NCI-H2196 (cell line): ENCODE measurements around the gene CMPK1.
A peak's percentile ranks its signal among the peaks of the same experiment; 100 is the strongest.
"Not testable (repeated sequence)": the region's sequence is repeated elsewhere in the genome, so short reads cannot be mapped to it uniquely, and the experiment has no call there.

Experiments used
- DNase-seq: peaks from one replicate; lab custom pipeline; 2025; ENCODE audit not compliant: unreplicated experiment; lab: John Stamatoyannopoulos, UW

CMPK1 gene

DNA sequence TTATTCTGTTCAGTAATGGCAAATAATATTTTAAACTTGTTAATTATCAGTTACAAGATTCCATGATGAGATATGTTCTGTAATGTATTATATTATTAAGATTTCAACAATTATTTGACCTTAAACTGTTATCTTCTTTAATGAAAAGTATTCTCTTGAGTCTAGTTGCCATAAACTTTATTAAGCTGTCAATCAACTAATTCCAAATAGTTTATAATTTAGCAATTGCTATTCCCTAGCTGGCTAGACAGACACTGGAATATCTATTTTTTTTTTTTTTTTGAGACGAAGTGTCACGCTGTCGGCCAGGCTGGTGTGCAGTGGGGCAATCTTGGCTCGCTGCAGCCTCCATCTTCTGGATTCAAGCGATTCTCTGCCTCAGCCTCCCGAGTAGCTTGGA is 3.8 kb downstream of the CMPK1 start:
- no peak for DNase-seq

DNA sequence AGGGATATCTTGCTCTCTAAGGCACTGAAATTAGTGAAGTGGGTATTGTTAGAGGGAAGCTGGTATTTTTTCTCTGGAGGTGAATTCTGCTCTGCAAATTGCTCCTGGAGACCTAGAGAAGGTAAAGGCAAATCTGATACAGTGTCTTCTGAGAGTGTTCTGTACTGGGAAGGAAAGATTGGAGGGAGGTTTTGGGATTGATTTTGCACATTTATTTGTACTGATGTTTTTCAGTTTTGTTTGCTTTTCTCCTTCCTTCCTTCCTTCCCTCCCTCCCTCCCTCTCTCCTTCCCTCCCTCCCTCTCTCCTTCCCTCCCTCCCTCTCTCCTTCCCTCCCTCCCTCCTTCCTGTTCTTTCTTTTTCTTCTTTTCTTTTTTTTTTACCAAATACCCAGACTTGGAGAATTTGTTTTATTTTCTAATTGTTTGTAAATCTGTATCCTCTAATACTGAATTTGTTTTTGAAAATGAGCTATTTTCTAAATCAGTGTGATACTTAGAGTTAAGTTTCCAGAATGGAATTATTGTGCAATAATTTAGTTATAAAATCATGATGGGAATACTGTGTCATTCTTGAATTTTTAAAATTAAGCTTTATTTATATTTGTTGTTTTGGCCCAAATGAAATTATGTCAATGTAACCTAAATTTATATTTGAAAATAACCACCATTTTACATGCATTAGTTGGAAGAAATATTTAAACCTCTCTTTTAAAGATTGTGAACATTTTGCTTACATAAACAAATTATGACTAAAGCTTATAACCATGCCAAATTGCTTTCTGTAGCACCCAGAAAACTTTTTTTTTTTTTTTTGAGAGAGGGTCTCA is 4.9 kb downstream of the CMPK1 start:
- no peak for DNase-seq

DNA sequence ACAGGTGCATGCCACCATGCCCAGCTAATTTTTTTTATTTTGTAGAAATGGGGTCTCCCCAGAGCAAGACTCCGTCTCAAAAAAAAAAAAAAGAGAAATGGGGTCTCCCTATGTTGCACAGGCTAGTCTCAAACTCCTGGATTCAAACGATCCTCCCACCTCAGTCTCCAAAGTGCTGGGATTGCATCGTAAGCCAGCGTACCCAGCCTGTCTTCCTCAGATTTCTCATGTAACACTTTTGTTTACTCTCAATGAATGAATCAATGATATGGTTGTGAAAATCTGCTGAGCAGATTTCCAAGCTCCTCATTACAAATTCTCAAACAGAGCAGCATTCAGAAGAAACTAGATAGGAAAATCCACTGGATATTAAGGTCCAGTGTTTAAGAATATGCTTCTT is 6.6 kb downstream of the CMPK1 start:
- DNase-seq: no peak

DNA sequence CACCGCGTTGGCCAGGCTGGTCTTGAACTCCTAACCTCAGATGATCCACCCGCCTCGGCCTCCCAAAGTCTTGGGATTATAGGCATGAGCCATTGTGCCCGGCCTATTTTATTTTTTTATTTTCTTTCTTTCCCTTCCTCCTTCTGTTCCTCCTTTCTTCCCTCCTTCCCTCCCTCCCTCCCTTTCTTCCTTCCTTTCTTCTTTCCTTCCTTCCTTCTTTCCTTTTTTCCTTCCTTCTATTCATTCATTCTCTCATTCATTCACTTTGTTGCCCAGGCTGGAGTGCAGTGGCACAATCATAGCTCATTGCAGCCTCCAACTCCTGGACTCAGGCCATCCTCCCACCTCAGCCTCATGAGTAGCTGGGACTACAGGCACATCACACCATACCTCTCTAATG is 13.4 kb downstream of the CMPK1 start:
- not testable (repeated sequence) for DNase-seq

DNA sequence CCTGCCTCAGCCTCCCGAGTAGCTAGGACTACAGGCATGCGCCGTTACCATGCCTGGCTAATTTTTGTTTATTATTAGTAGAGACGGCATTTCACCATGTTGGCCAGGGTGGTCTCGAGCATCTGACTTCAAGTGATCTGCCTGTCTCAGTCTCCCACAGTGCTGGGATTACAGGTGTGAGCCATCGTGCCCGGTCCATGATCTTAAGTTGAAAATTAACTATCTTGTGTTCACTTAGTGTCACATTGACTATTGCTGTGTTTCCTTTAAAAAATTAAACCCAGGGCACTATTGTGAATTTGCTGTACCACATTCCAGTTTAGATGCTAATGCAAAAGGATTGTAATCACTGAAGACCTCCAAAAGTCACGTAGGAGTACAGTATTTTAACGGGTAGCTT is 14.1 kb downstream of the CMPK1 start:
- no peak for DNase-seq

DNA sequence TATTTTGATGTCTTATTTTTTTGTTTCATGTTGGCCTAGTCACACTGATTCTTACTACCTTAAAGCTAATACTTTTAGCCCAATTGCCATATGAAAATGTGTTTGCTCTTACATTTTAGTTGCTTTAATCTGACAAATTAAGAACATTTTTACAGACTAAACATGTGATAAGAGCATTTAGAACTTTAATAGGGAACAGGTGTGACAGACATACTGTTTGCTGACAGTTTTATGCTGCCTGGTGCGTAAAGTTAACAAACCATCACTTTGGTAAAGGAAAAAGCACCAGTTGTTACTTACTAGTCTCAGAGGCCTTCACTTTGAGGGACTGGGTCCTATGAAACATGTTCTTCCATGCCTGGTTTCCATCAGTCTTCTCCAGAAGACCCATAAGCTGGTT is 14.7 kb downstream of the CMPK1 start:
- no peak for DNase-seq

DNA sequence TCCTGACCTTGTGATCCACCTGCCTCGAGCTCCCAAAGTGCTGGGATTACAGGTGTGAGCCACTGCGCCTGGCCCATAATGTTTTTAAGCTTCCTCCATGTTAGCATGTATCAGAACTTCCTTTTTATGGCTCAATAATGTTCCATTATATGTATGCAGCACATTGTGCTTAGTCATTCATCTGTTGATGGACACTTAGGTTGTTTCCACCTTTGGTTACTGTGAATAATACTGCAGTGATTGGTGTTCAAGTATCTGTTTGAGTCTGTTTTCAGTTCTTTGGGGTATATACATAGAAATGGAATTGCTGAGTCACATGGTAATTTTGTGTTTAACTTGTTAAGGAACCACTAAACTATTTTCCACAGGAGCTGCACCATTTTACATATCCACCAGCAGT is 17.7 kb downstream of the CMPK1 start:
- DNase-seq: no peak

DNA sequence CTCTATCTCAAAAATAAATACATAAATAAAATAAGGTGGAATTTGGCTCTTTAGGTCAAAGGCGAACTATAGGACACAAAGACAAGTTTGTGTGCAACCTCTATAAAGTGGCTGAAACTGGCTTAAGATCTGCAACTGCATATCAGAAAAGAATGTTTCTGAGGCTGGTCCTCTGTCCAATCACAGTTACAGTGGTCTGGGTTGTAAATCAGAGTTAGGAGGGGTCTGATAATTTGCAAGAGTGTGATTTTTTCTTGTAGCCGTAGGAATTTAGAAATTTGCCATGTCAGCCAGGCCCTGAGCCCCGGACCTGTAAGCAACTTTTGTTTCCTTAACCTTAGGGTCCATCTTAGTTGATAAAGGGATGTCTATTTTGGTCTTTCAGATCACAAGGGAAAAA is 27.8 kb downstream of the CMPK1 start:
- no peak for DNase-seq

DNA sequence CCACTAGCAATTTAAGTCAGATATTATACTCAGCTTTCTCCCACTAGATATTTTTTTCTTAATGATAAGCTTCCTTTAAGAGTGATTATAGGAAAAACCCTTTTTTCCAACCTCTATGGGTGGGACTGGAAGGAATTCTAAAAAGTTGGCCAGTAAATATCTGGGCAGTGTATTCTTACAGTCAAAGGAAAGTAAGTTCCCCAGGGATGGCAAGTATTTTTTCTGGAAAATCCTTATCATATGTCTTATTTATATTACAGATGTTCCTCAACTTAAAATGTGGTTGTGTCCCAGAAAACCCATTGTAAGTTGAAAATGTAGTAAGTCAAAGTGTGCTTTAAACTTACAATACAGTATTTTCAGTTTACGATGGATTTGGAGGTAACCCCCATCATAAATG is 29.2 kb downstream of the CMPK1 start:
- DNase-seq: no peak

DNA sequence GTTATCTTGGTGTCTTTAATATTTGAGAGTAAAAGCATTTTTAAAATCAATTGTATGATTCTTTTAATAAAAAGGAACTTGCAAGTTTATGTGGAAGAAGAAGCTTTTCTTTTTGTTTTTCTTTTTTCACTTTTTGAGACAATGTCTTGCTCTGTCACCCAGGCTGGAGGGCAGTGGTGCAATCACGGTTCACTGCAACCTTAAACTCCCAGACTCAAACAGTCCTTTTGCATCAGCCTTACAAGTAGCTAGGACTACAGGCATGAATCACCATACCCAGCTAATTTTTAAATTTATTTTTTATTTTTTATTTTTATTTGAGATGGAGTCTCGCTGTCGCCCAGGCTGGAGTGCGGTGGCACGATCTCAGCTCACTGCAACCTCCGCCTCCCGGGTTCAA is 34.1 kb downstream of the CMPK1 start:
- DNase-seq: no peak

DNA sequence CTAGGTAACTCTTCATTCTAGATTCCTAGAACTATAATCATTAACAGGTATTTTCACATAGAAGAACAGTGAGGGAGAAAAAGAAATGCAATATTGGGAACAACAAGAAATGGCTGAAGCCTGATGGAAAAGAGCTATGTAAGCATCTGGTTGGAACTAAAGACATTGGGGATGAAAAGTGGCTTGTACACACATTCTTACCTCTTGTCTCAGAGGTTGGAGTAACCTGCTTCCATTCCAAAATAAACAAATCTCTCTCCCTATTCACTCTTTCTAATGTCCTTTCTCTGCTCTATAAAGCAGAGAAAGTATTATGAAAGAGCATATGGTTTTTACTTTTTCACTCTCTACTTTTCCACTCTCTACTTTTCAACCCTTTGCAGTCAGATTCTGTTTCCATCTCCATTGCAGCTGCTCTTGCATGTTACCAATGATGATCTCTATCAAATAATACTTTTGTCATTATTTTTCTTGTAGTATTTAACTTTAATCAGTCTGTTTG is 37.5 kb downstream of the CMPK1 start:
- DNase-seq: no peak

DNA sequence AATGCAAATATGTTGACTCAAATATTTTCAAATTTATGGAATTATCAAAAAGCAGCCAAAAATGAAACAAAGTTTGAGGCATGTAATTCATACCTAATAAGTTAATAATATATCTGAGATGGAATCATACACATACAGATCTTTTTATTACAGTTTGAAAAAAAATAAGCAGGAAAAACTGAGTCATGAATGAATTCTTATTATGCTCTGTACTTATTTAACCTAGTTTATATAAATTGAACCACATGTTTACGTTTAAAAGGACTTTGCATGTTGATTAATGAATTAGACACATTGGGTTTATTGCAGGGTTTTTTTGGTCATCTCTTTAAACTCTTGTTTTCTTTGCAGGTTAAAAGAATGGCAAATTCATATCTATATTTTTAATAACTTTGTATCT is 40.9 kb downstream of the CMPK1 start:
- DNase-seq: no peak

DNA sequence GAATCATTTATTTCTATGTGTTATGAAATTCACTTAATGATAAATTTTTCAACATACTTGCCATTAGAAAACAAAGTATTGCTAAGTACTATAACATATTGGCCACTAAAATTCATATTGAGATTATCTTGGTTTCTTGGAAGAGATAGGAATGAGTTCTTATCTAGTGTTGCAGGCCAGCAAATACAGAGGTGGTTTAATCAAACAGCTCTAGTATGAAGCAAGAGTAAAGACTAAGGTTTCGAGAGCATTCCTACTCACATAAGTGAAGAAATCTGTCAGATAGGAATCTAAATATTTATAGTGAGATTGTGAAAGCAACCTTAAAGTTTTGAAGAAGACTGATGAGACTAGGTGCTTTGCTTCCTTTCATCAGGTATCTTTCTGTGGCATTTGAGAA is 44.6 kb downstream of the CMPK1 start:
- no peak for DNase-seq

DNA sequence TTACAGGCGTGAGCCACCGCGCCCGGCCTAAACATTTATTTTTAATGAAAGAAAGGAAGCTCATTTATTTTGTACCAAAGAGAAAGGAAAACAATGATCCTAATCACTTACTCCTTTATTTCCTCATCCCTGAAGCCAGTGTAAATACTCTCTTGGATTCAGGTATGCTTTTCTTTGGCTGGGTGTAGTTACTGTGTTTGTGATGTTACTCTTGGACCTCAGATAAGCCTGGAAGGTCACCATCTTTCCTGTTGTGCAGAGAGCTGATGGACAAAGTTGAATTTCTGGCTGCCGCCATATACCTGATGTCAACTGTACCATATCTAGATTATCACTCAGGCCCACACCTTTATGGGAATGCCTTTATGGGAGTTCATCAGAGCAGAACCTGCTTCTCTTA is 47.1 kb downstream of the CMPK1 start:
- no peak for DNase-seq

DNA sequence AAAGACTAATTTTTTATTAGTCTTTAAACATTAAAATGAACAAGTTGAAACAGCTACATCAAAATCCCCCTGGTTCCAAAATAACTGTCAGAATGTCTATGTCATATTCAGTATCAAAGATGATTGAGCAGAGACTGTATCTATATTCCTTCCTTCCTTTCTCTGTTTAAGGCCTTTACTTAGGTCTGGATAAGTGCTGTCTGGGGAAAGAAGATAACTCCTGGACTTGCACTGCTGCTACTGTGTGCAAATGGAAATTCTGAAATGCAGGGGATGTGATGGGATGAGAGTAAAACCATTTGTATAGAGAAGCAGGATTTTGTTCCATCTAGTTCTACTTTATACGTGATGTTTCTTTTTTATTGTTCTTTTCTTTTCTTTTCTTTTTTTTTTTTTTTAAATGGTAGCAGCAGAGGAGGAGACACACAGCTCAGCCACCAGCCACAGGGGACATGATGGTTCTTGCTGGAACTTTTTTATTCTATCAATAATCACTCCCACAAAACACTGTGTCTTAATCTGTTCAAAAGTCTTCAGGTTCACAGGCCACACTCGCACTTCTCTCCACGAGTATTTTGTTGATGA is 48.9 kb downstream of the CMPK1 start:
- no peak for DNase-seq

DNA sequence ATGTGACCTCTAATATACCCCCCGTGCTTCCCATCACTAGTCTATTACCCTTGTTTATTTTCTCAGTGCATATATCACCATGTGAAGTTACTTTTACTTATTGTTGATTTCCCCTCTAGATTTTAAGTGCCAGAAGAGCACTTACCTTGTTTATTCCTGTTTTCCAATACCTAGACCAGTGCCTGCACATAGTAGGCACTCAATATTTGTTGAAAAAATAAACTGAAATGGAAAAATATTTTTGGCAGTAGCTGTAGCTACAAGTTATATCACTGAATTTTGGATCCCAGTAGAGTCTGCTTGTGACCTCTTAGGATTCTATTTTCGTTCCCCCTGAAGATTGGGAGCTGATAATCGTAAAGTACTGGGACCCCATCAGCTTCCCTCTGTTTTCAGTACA is 50.5 kb downstream of the CMPK1 start:
- no peak for DNase-seq

DNA sequence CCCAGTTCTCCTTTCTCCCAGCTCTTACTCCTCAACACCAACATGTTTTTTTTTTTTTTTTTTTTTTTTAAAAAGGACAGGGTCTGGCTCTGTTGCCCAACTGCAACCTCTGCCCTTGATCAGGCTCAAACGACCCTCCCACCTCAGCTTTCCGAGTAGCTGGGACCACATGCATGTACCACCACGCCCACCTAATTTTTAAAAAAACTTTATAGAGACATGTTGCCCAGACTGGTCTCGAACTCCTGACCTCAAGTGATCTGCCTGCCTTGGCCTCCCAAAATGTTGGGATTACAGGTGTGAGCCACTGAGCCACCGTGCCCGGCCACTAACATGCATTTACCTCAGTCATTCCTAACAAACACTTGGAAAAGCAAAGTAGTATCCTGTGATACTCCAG is 51.4 kb downstream of the CMPK1 start:
- DNase-seq: no peak

DNA sequence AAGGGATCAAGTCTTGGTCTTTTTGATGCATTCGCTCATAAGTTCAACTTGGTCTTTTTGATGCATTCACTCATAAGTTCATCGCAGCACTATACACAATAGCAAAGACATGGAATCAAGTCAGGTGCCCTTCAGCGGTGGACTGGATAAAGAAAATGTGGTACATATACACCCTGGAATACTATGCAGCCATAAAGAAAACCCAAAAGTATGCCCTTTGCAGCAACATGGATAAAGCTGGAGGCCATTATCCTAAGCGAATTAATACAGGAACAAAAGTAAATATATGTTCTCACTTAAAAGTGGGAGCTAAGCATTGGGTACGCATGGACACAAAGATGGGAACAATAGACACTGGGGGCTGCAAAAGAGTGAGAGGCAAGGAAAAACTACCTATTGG is 52.7 kb downstream of the CMPK1 start:
- DNase-seq: no peak

DNA sequence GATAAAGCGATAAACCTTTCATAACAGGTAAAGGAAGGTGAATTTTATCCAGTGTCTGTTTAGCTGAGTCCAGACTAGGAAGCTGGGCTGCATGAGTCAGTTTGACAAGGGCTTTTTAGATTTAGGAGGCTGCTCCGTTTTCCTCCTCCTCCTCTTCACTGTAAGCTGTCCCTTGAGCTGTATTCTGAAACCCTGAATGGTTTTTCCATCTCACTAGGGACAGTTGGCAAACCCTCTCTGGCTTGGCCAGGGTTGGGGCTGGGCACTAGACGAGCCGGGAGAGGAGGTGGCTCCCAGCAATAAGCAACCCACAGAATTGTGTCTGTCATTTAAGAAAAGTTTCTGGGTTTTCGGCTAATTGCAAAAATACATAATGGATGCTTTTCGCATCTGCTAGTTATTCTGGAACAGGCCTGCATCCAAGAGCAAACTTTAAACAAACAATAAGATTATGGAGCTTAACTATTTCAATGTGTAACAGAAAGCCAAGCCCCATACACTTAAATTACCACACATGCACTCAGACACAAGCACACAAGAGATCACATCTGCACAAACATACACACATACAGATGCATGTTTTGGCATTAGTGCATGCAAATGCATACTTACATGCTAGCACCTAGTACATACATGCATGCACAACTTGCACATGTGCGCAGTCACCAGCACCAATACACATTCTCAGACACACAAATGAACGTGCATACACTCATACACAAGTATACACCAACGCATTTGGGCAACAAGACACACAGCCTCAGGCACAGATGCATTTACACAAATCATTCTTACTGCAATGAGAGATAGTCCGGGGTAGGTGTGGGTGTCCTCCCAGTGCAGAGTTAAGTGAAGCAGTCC is 54.7 kb downstream of the CMPK1 start:
- no peak for DNase-seq

DNA sequence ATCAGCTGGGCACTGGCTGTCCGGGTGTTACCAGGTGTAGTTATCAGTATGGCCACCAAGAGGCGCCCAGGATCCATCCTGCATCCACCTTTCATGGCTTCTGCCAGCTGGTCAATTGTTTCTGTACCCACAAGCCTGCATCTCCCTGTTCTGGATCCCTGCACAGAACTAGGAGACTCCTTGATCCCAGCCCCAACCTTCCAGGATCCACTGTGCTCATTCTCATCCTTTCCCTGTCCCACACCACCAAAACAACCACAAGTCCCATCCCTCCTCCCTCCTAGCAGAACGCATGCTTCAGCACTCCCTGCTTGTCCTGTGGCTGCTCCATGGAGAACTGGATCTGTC is 55.3 kb downstream of the CMPK1 start:
- peak; percentile 65 for DNase-seq

DNA sequence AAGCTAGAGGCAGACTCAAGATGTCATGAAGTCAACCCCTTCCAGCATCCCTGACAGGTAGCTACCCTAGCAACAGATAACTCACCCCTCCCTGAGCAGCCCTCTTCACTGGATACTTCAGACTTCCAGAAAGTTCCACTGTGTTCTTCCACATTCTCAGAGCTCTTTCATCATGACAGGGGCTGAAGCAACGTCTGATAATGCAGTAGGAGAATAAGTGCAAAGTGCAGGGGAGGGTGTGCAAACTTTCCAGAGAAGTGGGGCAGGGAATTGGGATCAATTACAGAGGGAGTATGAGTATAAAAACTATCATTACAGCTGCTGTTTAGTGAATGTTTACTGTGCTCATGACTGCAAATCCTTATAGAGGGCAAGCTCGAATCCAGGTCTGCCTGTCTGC is 56.1 kb downstream of the CMPK1 start:
- DNase-seq: no peak

DNA sequence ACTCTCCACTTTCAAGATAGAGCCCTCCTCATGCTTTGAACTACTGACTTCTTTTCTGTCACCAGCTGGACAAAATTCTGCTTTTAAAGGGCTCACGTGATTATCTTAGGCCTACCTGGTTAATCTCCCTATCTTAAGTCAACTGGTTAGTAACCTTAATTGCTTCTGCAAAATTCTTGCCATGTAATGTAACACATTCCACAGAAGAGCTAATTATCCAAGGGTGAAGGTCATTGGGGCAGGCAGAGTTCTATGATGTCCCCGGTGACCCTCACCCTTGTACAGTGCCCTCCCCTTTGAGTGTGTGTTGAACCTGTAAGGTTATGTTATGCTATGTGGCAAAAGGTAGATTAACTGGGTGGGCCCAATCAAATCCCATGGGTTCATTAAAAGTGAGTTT is 57.3 kb downstream of the CMPK1 start:
- no peak for DNase-seq
